Suprapubic skin (tissue), 4 donors: ENCODE data around the gene AMY1A.
"Not testable (repeated sequence)": the region's sequence is repeated elsewhere in the genome, so short reads cannot be mapped to it uniquely, and the experiment has no call there.

Experiments
- EP300 ChIP-seq: sonication (generic); formaldehyde crosslinking; IDR thresholded peaks from one replicate; pipeline ENCODE4 v1.6.1; 2017; ENCODE audit warnings: antibody characterized with exemption
- POLR2A ChIP-seq, 2 donors: fragments of 450-650 bp; IDR thresholded peaks; one replicate each; pipeline ENCODE4 v1.6.1; 2017; ENCODE audit warnings: antibody characterized with exemption in 2 of 2, mild to moderate bottlenecking in 2 of 2, moderate library complexity in 2 of 2
- POLR2AphosphoS5 ChIP-seq, 3 donors: sonication (generic); formaldehyde crosslinking; IDR thresholded peaks; one replicate each; pipeline ENCODE4 v1.6.1; 2017; ENCODE audit warnings: antibody characterized with exemption in 3 of 3
- TF ChIP-seq, protein P1 (sequence below), 2 donors: fragments of 200-600 bp in 1 of 2; fragments of 450-650 bp in 1 of 2; sonication (generic) in 1 of 2; IDR thresholded peaks; one replicate each; pipeline ENCODE4 v1.5.1; 2016 to 2019; ENCODE audit warnings: antibody characterized with exemption in 2 of 2, mild to moderate bottlenecking in 1 of 2, moderate library complexity in 1 of 2

DNA sequence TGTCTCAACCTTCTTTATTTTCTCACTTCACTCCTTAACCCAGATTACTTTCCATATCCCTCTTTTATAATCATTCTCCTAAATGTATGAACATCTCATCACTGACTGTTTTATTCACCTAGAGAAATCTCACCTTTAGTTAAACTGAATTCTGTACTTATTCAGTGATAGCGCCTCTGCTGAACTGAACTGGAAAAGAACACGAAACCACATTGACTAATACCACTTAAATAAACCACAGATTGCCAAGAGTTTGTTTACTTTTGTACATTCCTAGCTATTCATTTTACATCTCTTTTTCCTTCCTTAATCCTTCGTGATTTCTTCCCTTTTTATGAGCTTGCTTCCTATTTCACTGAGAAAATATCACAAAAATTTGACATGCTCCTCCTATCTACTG lies 52.1 kb downstream of the AMY1A start:
- TF ChIP-seq, protein P1, sequence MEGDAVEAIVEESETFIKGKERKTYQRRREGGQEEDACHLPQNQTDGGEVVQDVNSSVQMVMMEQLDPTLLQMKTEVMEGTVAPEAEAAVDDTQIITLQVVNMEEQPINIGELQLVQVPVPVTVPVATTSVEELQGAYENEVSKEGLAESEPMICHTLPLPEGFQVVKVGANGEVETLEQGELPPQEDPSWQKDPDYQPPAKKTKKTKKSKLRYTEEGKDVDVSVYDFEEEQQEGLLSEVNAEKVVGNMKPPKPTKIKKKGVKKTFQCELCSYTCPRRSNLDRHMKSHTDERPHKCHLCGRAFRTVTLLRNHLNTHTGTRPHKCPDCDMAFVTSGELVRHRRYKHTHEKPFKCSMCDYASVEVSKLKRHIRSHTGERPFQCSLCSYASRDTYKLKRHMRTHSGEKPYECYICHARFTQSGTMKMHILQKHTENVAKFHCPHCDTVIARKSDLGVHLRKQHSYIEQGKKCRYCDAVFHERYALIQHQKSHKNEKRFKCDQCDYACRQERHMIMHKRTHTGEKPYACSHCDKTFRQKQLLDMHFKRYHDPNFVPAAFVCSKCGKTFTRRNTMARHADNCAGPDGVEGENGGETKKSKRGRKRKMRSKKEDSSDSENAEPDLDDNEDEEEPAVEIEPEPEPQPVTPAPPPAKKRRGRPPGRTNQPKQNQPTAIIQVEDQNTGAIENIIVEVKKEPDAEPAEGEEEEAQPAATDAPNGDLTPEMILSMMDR (IDR thresholded peaks at IDR 0.05), result not testable (repeated sequence)
- not testable (repeated sequence) for TF ChIP-seq EP300; POLR2AphosphoS5 (IDR thresholded peaks at IDR 0.05); POLR2A (IDR thresholded peaks at IDR 0.05)
